Sigmoid colon (tissue), 4 donors: ENCODE data around the gene TMEM40.

Source experiments
- CTCF ChIP-seq, 4 experiments: fragments of 450-650 bp in 3 of 4; fragments of 200-600 bp in 1 of 4; IDR thresholded peaks; one replicate each; pipeline ENCODE4 v1.5.1; 2016 to 2019; ENCODE audit warnings: antibody characterized with exemption in 4 of 4, mild to moderate bottlenecking in 3 of 4, moderate library complexity in 2 of 4
- POLR2A ChIP-seq, 2 donors: fragments of 450-650 bp; IDR thresholded peaks; one replicate each; pipeline ENCODE4 v1.6.1; 2016; ENCODE audit warnings: antibody characterized with exemption in 2 of 2, mild to moderate bottlenecking in 2 of 2, moderate library complexity in 2 of 2
- POLR2AphosphoS5 ChIP-seq, 4 donors: sonication (generic); formaldehyde crosslinking; IDR thresholded peaks; one replicate each; pipeline ENCODE4 v1.6.1; 2017; ENCODE audit warnings: antibody characterized with exemption in 4 of 4

- TF ChIP-seq CTCF (IDR thresholded peaks at IDR 0.05) (no peak), POLR2A (IDR thresholded peaks at IDR 0.05) (no peak), POLR2AphosphoS5 (IDR thresholded peaks at IDR 0.05) (no peak)
Observed at GRCh38 chr3:12725436-12725835, 33.6 kb downstream of the TMEM40 start.
